ENCODE data around the gene BEST3. TPM values are rescaled to one million over a fixed set of nuclear protein-coding genes. Genes with fewer than 3 reads are reported as not detected.
A peak's percentile ranks its signal among the peaks of the same experiment; 100 is the strongest.

Gene BEST3
- total RNA-seq, 1 donor from 2014 or later = not detected

GRCh38 chr12:69657376-69658137 is 41.5 kb downstream of the BEST3 start:
- DNase-seq (ENCODE audit: low spot score) (no peak), ATAC-seq (peak; percentile 76)
- intact Hi-C loops (cut with DNase I) = no loop called here

- DNase-seq (ENCODE audit: low spot score) = no peak
- ATAC-seq = no peak
- intact Hi-C loops (cut with DNase I) = no loop called here
Observed at GRCh38 chr12:69655616-69656340, 43.3 kb downstream of the BEST3 start.

- ATAC-seq (no peak), DNase-seq (ENCODE audit: low spot score) (no peak)
- intact Hi-C loops (cut with DNase I) = no loop called here
Observed at GRCh38 chr12:69653703-69654102, 45.4 kb downstream of the BEST3 start.

GRCh38 chr12:69651922-69652321 is 47.2 kb downstream of the BEST3 start:
- ATAC-seq (no peak), DNase-seq (ENCODE audit: low spot score) (no peak)
- intact Hi-C loops (cut with DNase I) = no loop called here

GRCh38 chr12:69649529-69649928 is 49.6 kb downstream of the BEST3 start:
- intact Hi-C loops (cut with DNase I) = no loop called here
- ATAC-seq = no peak
- DNase-seq (ENCODE audit: low spot score) = no peak

- intact Hi-C loops (cut with DNase I) = no loop called here
- ATAC-seq = no peak
Observed at GRCh38 chr12:69648476-69648875, 50.6 kb downstream of the BEST3 start.

GRCh38 chr12:69647178-69647577 is 51.9 kb downstream of the BEST3 start:
- ATAC-seq (no peak), DNase-seq (ENCODE audit: low spot score) (no peak)

More at GRCh38 chr12:69648476-69648875, 50.6 kb downstream of the BEST3 start:
- DNase-seq (ENCODE audit: low spot score) = no peak

GRCh38 chr12:69645031-69645430 is 54.1 kb downstream of the BEST3 start:
- intact Hi-C loops (cut with DNase I) = no loop called here
- peak; percentile 74 for ATAC-seq
- DNase-seq (ENCODE audit: low spot score) = no peak

More at GRCh38 chr12:69647178-69647577, 51.9 kb downstream of the BEST3 start:
- intact Hi-C loops (cut with DNase I) = no loop called here

- no peak for ATAC-seq
Observed at GRCh38 chr12:69644511-69644910, 54.6 kb downstream of the BEST3 start.

GRCh38 chr12:69642531-69642930 is 56.6 kb downstream of the BEST3 start:
- intact Hi-C loops (cut with DNase I) = no loop called here
- DNase-seq (ENCODE audit: low spot score) (no peak), ATAC-seq (no peak)

More at GRCh38 chr12:69644511-69644910, 54.6 kb downstream of the BEST3 start:
- intact Hi-C loops (cut with DNase I) = no loop called here
- no peak for DNase-seq (ENCODE audit: low spot score)

- ATAC-seq (no peak), DNase-seq (ENCODE audit: low spot score) (no peak)
- intact Hi-C loops (cut with DNase I) = no loop called here
Observed at GRCh38 chr12:69641546-69641945, 57.6 kb downstream of the BEST3 start.

- intact Hi-C loops (cut with DNase I) = no loop called here
- ATAC-seq (peak; percentile 82), DNase-seq (ENCODE audit: low spot score) (peak; percentile 71)
Observed at GRCh38 chr12:69639400-69640016, 59.6 kb downstream of the BEST3 start.

GRCh38 chr12:69633061-69633460 is 66.0 kb downstream of the BEST3 start:
- intact Hi-C loops (cut with DNase I) = no loop called here
- ATAC-seq (no peak), DNase-seq (ENCODE audit: low spot score) (no peak)

GRCh38 chr12:69630191-69630590 is 68.9 kb downstream of the BEST3 start:
- ATAC-seq (no peak), DNase-seq (ENCODE audit: low spot score) (no peak)
- intact Hi-C loops (cut with DNase I) = no loop called here

- ATAC-seq (no peak), DNase-seq (ENCODE audit: low spot score) (no peak)
- intact Hi-C loops (cut with DNase I) = no loop called here
Observed at GRCh38 chr12:69627501-69627900, 71.6 kb downstream of the BEST3 start.

GRCh38 chr12:69623970-69624369 is 75.1 kb downstream of the BEST3 start:
- intact Hi-C loops (cut with DNase I) = no loop called here
- no peak for ATAC-seq
- DNase-seq (ENCODE audit: low spot score) = no peak

- no peak for DNase-seq (ENCODE audit: low spot score)
- ATAC-seq = no peak
- intact Hi-C loops (cut with DNase I) = no loop called here
Observed at GRCh38 chr12:69621551-69621950, 77.6 kb downstream of the BEST3 start.

- intact Hi-C loops (cut with DNase I) = no loop called here
- DNase-seq (ENCODE audit: low spot score) (no peak), ATAC-seq (no peak)
Observed at GRCh38 chr12:69620921-69621320, 78.2 kb downstream of the BEST3 start.

GRCh38 chr12:69620077-69620476 is 79.0 kb downstream of the BEST3 start:
- DNase-seq (ENCODE audit: low spot score) (no peak), ATAC-seq (no peak)
- intact Hi-C loops (cut with DNase I) = no loop called here

GRCh38 chr12:69619050-69619449 is 80.1 kb downstream of the BEST3 start:
- DNase-seq (ENCODE audit: low spot score) = no peak

More at GRCh38 chr12:69619050-69619449, 80.1 kb downstream of the BEST3 start:
- ATAC-seq = no peak
- intact Hi-C loops (cut with DNase I) = no loop called here

Data from sciatic nerve (tissue), 2 donors.